Stomach (tissue), 4 donors: ENCODE data around the gene LILRA2.

ENCODE experiments used
- EP300 ChIP-seq: sonication (generic); formaldehyde crosslinking; IDR thresholded peaks from one replicate; pipeline ENCODE4 v1.6.1; 2017; ENCODE audit warnings: antibody characterized with exemption
- POLR2A ChIP-seq, 4 donors: fragments of 450-650 bp; IDR thresholded peaks; one replicate each; pipeline ENCODE4 v1.6.1; 2016; ENCODE audit warnings: antibody characterized with exemption in 4 of 4, control low read depth in 2 of 4, mild to moderate bottlenecking in 1 of 4, moderate library complexity in 1 of 4
- POLR2AphosphoS5 ChIP-seq, 3 donors: sonication (generic); formaldehyde crosslinking; IDR thresholded peaks; one replicate each; pipeline ENCODE4 v1.6.1; 2016; ENCODE audit warnings: antibody characterized with exemption in 3 of 3
- TF ChIP-seq, protein P1 (sequence below), 7 experiments: fragments of 450-650 bp in 4 of 7; fragments of 200-600 bp in 3 of 7; sonication (generic) in 3 of 7; IDR thresholded peaks; one replicate each; pipeline ENCODE4 v1.5.1; 2016 to 2019; ENCODE audit warnings: antibody characterized with exemption in 7 of 7, control low read depth in 2 of 7, mild to moderate bottlenecking in 1 of 7

DNA sequence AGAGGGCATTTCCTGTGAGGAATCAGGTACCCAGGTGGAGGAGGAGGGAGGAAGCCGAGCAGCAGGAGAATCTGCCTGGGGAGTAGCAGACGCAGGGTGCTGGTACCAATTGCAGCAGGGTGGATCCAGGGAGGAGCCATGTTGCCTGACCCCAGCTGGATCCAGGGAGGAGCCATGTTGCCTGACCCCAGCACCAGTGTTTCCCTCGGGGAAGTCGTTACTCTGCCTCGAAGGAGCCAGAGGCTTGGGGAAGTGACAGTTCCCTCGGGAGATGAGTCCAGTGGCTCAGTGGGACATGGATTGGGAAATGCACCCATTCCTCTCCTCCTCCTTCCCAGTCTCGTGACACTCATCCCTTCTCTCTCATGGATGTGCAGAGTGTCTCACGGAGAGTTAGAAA is 39.4 kb upstream of the LILRA2 start:
- TF ChIP-seq, protein P1, sequence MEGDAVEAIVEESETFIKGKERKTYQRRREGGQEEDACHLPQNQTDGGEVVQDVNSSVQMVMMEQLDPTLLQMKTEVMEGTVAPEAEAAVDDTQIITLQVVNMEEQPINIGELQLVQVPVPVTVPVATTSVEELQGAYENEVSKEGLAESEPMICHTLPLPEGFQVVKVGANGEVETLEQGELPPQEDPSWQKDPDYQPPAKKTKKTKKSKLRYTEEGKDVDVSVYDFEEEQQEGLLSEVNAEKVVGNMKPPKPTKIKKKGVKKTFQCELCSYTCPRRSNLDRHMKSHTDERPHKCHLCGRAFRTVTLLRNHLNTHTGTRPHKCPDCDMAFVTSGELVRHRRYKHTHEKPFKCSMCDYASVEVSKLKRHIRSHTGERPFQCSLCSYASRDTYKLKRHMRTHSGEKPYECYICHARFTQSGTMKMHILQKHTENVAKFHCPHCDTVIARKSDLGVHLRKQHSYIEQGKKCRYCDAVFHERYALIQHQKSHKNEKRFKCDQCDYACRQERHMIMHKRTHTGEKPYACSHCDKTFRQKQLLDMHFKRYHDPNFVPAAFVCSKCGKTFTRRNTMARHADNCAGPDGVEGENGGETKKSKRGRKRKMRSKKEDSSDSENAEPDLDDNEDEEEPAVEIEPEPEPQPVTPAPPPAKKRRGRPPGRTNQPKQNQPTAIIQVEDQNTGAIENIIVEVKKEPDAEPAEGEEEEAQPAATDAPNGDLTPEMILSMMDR (IDR thresholded peaks at IDR 0.05), result no peak
- TF ChIP-seq POLR2A (IDR thresholded peaks at IDR 0.05) (no peak), EP300 (no peak), POLR2AphosphoS5 (IDR thresholded peaks at IDR 0.05) (no peak)
